Retina (tissue), 1 donor: ENCODE measurements around the gene ST8SIA2.

Experiments
- DNase-seq: peaks from one replicate; pipeline ENCODE4 v3.0.0-alpha.2; 2016

The ST8SIA2 gene

DNA sequence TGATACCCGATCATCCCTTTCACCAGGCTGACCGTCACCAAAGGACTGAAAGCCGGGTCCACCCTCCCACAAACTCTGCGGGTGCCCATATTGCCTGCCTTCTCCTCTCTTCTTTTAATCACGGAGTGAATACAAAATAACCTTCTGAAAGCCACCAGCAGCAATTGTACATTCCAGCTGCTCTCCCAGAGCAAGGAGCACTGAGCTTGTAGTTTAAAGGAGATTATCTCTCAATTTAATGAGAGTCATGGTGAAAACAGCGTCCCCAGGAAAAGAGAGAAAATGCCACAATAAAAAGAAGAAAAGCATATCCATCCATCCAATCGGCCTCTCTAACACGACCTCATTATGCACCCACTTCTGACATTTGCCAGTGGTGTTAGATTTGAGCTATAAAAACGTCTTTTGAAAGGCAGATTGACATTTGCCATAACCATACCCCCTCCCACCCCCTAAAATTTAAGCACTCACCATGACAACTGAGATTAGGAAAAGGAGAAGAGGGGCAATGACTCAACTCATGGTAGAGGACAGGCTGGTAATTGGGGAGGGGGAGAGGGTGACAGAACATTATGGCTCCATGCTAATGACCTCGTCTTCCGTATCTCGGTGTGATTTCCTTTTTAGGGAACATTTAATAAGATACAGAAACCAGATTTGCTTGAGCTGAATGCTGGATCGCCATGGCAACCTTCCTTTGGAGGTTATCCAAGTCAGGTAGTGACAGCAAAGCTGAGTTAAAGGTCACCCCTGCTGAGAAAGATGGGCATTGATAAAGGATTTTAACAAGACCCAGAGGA lies 106.2 kb downstream of the ST8SIA2 start:
- DNase-seq: no peak

DNA sequence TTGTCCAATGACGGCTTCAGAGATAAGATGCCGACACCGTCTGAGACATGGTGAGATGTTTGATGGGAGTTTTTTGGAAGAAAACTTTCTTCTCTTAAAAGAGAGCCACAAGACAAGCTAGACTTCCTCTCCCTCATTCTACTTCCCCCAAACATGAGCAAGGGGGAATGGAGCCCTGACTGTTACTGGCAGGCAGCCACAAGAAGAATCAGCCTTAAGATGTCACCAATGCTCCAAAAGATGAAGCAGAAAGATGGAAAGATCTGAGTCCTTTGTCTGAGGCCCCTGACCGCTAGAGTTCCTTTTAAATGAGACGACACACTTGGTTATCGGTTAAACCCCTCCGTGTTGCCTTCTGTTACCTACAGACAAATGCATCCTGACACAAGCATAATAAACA lies 108.7 kb downstream of the ST8SIA2 start:
- no peak for DNase-seq

DNA sequence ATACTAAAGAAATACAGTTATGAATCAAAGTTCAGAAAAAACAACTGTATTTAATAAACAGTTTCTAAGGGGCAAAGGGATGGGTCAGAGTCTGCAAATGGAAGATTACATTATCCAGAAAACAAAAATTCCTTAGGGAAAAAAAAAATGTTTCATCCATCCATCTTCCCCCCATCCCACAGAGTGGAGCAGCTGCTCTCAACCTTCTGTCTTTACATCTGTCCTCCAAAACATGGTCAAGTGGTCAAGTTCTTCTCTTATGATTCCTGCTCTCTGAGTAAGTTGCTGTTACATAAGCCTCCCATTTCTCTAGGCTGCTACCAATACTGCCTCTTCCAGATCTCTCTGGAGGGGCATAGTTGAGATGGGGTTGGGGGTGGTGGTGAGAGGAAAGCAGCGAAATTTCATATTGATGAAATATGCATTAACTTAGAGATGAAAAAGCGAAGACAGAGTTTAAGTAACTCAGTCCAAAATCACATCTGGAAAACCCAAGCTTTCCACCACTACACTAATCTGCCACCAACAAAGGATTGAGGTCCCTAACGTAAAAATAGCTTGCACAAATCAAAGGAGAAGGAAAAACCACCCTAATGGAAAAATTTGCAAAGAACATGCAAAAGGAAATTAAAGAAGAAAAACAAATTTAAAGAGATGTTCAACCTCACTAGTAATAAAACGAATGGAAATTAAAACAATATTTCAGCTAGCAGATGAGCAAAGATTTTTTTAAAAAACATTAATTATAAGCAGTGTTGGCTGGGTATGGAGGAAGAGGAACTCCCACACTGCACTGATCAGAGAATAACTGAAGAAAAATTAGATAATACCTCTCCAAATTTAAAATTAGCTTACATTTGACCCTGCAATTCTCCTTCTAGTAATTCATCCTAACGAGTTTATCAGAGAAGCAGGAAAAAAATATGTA lies 109.5 kb downstream of the ST8SIA2 start:
- no peak for DNase-seq

- DNase-seq: no peak
Observed at GRCh38 chr15:92503889-92504288, 110.2 kb downstream of the ST8SIA2 start.

DNA sequence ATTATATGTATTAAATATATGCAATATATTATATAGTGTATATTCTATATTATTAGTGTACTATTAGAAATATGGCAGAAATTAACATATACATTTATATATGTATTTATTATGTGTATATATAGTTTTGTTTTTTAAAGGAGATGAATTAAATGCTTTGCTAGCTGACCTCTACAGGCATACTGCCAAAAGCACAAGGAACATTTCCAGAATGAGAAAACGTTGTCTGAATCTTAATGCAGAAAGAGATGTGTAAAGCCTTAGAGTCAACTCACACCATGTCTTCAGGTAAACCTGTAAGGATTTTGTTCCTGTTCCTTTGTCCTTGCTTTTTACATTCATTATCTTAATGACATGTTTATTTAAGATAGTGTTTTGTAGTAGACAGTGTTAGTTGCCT lies 111.9 kb downstream of the ST8SIA2 start:
- no peak for DNase-seq

GRCh38 chr15:92506506-92506905 lies 112.8 kb downstream of the ST8SIA2 start:
- DNase-seq: no peak

- no peak for DNase-seq
Observed at GRCh38 chr15:92510163-92510882, 116.6 kb downstream of the ST8SIA2 start.
